Activated effector memory CD4-positive, alpha-beta T cell treated with Interleukin-2 at 50 U/mL for 16 hours (primary cell): ENCODE data around the gene ASPM.
"Not testable (repeated sequence)": the region's sequence is repeated elsewhere in the genome, so short reads cannot be mapped to it uniquely, and the experiment has no call there.

Source experiments
- DNase-seq: peaks from one replicate; pipeline ENCODE4 v3.0.0-alpha.2; 2020

Gene ASPM

GRCh38 chr1:197067457-197067818 lies 79.0 kb downstream of the ASPM start:
- no peak for DNase-seq

DNA sequence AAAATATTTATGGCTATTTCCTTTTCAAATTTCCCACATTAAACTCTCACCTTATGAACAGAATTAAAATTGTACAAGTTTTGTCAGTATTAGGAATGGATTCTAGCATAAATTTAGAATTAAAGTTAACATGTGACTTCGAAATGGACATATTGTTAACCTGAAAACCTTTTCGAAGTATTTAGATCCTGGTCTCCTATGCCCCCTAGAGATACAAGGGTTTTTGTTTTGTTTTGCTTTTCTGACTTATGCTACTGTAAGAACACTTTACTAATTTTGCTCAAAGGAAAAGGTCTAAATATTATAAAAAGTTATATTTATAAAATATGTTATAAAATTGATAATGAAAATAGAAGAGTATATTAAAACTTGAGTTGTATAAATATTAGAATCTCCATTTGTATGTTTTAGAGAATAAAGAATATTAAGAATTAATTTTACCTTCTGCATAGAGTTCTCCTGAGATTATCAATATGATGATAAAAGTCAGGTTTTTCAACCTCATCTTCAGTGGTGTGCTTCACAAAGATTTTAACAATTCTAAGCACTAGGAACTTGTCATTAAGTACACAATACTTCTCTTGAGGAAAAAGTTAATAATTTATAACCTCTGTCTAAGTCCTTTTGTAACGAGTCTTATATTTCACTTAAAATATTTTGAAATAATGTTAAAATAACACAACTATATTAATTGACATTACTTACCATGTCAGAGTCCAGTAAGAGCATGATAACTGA lies 79.6 kb downstream of the ASPM start, which contains the start of gene F13B:
Gene F13B, minus strand, starts transcription at position 542 of the 738 bp plus-strand sequence. Its CDS starts 37 bp downstream, at position 505.
- no peak for DNase-seq

GRCh38 chr1:197066277-197066676 lies 80.2 kb downstream of the ASPM start:
- no peak for DNase-seq

DNA sequence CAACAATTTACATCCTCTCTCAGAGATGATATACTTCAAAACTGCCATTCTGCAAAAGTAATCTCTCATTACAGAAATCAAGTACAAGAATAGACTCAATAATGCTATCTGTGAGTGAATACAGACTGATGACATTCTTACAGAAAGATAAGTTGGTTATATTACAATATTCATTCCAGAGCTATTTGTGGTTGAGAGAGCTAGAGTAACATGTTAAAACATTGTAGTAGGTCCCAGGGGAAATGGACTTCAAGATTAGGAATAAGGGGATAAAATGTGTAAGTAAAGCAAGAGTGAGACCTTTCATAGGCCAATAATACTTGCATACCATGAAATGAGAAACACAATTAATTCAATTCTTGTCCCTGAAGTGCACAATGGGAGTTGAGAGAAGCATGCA lies 80.9 kb downstream of the ASPM start:
- DNase-seq, result no peak

DNA sequence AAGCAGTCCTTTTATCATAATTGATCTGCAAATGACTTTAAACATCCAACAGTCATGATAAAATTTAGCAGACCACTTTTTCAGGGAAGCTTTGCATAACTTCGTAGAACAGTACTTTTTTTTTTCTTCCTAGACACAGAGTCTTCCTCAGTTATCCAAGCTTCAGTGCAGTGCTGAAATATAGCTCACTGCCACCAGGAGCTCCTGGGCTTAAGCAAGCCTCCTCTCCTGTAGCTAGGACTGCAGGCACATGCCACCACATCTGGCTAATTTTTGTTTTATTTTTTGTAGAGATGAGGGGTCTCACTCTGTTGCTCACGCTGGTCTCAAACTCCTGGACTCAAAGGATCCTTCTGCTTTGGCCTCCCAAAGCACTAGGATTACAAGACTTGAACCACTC lies 83.3 kb downstream of the ASPM start:
- DNase-seq, result no peak

DNA sequence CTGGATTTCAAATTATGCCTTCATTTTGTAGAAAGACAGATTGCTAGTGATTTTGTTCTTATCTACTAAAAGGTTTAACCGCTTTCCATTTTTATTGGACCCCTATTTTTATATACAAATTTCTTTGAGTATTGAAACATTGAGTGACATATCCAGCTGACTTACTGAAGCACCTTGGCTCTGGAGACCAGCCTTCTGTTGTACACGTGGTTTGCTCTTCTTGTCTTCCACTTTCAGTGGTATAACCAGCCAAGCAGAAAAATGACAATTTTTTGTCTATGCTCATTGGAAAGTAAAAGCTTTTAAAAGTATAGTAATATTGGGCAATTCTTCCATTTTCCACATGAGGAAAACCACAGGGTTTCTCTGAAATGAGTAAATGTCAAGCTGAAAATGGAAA lies 83.8 kb downstream of the ASPM start:
- no peak for DNase-seq

GRCh38 chr1:197049100-197049499 lies 97.4 kb downstream of the ASPM start:
- no peak for DNase-seq

DNA sequence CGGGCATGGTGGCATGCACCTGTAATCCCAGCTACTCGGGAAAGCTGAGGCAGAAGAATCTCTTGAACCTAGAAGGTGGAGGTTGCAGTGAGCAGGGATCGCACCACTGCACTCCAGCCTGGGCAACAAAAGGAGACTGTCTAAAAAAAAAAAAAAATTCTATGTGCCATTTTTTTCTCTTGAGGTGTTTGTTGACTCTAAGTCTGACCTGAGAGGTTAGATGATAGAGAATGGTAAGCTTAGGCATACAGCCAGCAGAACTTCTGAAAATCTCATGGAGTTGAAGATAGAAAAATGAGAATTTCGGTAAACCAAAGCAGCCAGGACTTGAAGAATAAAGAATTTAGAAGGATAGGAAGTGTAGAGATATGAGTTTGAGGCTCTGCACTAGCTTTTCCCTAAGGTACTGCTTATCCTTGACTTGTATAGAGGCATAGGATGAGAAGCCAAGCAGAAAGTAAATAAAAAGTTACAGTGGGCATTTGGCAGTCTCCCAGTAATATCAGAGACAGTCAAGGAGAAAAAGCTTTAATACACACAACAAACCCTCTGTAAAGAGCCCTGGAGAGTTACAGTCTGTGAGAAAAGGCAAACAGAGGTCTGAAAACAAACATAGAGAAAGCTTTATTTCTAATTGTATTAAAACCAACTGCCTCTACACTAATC lies 103.7 kb downstream of the ASPM start:
- DNase-seq, result no peak

DNA sequence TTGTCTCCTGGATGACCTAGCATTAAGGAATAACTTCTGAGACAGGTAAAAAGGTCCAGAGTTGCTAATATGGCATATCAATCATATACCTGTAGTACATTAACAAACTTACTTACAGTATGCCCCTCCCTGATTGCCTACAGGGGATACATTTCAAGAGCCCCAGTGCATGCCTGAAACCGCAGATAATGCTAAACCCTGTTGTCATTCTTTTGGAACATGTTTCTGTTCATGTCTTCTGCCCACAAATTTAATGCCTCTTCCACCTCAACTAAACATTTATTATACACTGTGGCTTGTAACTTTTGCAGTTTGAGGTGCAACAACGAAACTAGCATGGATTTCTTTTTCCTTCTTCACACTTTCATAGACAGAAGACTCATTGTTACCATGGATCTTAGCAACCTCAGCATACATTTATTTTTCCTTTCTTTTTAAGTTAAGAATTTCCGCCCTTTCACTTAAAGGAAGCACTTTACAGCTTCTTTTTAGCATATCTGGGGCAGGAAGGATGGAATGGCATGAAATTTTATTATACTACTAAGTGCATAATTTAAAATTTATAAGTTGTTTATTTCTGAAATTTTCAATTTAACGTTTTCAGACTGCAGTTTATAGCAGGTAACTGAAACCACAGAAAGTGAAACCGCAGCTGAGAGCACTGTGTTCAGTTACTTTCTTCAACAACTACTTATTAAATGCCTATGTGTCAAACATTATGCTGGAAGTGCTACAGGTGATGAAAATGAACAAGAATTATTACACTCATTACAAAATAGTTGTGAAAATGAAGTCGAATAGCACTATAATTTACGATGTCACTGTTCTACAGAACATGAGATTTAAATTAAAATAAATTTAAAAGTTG lies 104.7 kb downstream of the ASPM start:
- DNase-seq, result no peak

- DNase-seq, result no peak
Measured at GRCh38 chr1:197036861-197037260, 109.6 kb downstream of the ASPM start.

DNA sequence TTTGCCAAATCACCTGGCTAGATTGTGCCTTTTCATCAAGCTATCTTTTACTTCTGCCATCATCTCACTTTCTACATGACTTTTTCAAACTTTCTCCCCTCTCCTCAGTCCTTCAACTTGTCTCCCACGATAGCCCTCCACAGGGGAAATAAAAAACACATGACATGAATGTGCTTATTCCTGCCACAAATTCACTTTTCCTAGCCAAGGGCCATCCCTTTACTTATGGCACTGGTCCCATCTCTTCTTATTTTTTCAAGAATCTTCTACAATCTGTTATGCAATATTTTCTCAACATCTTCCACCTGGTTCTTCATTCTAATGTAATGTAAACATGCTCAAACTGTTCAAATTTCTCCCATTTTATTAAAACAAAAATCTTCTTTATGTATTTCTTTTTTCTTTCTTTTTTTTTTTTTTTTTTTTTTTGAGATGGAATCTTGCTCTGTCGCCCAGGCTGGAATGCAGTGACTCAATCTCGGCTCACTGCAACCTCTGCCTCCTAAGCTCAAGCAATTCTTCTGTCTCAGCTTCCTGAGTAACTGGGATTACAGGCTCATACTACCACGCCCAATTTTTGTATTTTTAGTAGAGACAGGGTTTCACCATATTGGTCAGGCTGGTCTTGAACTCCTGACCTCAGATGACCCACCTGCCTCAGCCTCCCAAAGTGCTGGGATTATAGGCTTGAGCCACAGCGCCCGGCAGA lies 111.7 kb downstream of the ASPM start:
- not testable (repeated sequence) for DNase-seq
